Mesenchymal stem cell (in vitro differentiated cells and primary cell): ENCODE measurements around the gene FYN.

Experiments
- DNase-seq: peaks from one replicate; pipeline ENCODE4 v3.0.0-alpha.2; 2013
- H2AFZ ChIP-seq: one replicate; pipeline ENCODE4 v1.6.1; 2013; ENCODE audit warnings: low read depth, mild to moderate bottlenecking, control low read depth, inconsistent platforms, low read length, moderate library complexity
- H2AK5ac ChIP-seq: 2 replicates; pipeline ENCODE4 v1.6.1; 2013; ENCODE audit warnings: low read length, moderate library complexity, mild to moderate bottlenecking, inconsistent platforms; ENCODE audit not compliant: severe bottlenecking
- H2BK120ac ChIP-seq: one replicate; pipeline ENCODE4 v1.6.1; 2013; ENCODE audit warnings: low read depth, mild to moderate bottlenecking, inconsistent platforms, low read length, moderate library complexity
- H2BK12ac ChIP-seq, 2 experiments: one replicate each; pipeline ENCODE4 v1.6.1; 2013; ENCODE audit warnings: inconsistent platforms in 2 of 2, low read length in 2 of 2, mild to moderate bottlenecking in 2 of 2, moderate library complexity in 2 of 2, control low read depth in 1 of 2
- H2BK15ac ChIP-seq: one replicate; pipeline ENCODE4 v1.6.1; 2013; ENCODE audit warnings: mild to moderate bottlenecking, low read depth, inconsistent platforms; ENCODE audit not compliant: poor library complexity, severe bottlenecking
- H2BK5ac ChIP-seq: 2 replicates; pipeline ENCODE4 v1.6.1; 2013; ENCODE audit warnings: low read depth, mild to moderate bottlenecking, low read length, control low read depth, inconsistent platforms; ENCODE audit not compliant: poor library complexity, severe bottlenecking
- H3K14ac ChIP-seq, 2 experiments: one replicate each; pipeline ENCODE4 v1.6.1; 2013; ENCODE audit warnings: inconsistent platforms in 2 of 2, low read length in 2 of 2, control low read depth in 1 of 2, mild to moderate bottlenecking in 1 of 2, moderate library complexity in 1 of 2
- H3K18ac ChIP-seq, 2 experiments: one replicate each; pipeline ENCODE4 v1.6.1; 2013; ENCODE audit warnings: inconsistent platforms in 2 of 2, low read length in 2 of 2, control low read depth in 1 of 2, low read depth in 1 of 2, mild to moderate bottlenecking in 1 of 2
- H3K23ac ChIP-seq, 2 experiments: one replicate each; pipeline ENCODE4 v1.6.1; 2013; ENCODE audit warnings: inconsistent platforms in 2 of 2, low read length in 2 of 2, mild to moderate bottlenecking in 2 of 2, moderate library complexity in 2 of 2, control low read depth in 1 of 2
- H3K27ac ChIP-seq: 2 replicates; pipeline ENCODE4 v1.5.1; 2013; ENCODE audit warnings: mild to moderate bottlenecking, moderate library complexity, low read length, control low read depth, inconsistent platforms; ENCODE audit not compliant: poor library complexity, severe bottlenecking
- H3K27me3 ChIP-seq, 2 experiments: 2 replicates each; pipeline versions ENCODE4 v1.6.1 to v1.7.0; 2013; ENCODE audit warnings: low read length in 2 of 2, mild to moderate bottlenecking in 2 of 2, moderate library complexity in 2 of 2, control low read depth in 1 of 2, inconsistent platforms in 1 of 2; ENCODE audit not compliant: control insufficient read depth in 1 of 2, insufficient read depth in 1 of 2
- H3K36me3 ChIP-seq, 2 experiments: 2 replicates each; pipeline versions ENCODE4 v1.6.1 to v1.7.0; 2013; ENCODE audit warnings: low read length in 2 of 2, control low read depth in 1 of 2, inconsistent platforms in 1 of 2, low read depth in 1 of 2, mild to moderate bottlenecking in 1 of 2; ENCODE audit not compliant: insufficient read depth in 2 of 2, control insufficient read depth in 1 of 2
- H3K4ac ChIP-seq, 2 experiments: one replicate each; pipeline ENCODE4 v1.6.1; 2013; ENCODE audit warnings: inconsistent platforms in 2 of 2, low read length in 2 of 2, mild to moderate bottlenecking in 2 of 2, moderate library complexity in 2 of 2, control low read depth in 1 of 2, low read depth in 1 of 2
- H3K4me1 ChIP-seq: 2 replicates; pipeline ENCODE4 v1.6.1; 2013; ENCODE audit warnings: low read depth, low read length, control low read depth; ENCODE audit not compliant: control insufficient read depth, insufficient read depth
- H3K4me2 ChIP-seq: 2 replicates; pipeline ENCODE4 v1.6.1; 2013; ENCODE audit warnings: low read length, mild to moderate bottlenecking, inconsistent platforms; ENCODE audit not compliant: poor library complexity, severe bottlenecking
- H3K4me3 ChIP-seq, 2 experiments: 2 replicates each; pipeline versions ENCODE4 v1.5.1 to v1.7.0; 2013; ENCODE audit warnings: low read length in 2 of 2, mild to moderate bottlenecking in 2 of 2, control low read depth in 1 of 2, low read depth in 1 of 2; ENCODE audit not compliant: insufficient read depth in 1 of 2
- H3K79me1 ChIP-seq: replicated peaks from 2 replicates; pipeline ENCODE4 v1.6.1; 2013; ENCODE audit warnings: mild to moderate bottlenecking, control low read depth, low read length, inconsistent platforms; ENCODE audit not compliant: poor library complexity, severe bottlenecking
- H3K9ac ChIP-seq: 2 replicates; pipeline ENCODE4 v1.7.0; 2013; ENCODE audit warnings: mild to moderate bottlenecking, low read length, moderate library complexity
- H3K9me3 ChIP-seq: 2 replicates; pipeline ENCODE4 v1.7.0; 2013; ENCODE audit warnings: mild to moderate bottlenecking, low read length; ENCODE audit not compliant: control insufficient read depth
- H4K8ac ChIP-seq: one replicate; pipeline ENCODE4 v1.6.1; 2013; ENCODE audit warnings: inconsistent platforms, mild to moderate bottlenecking, low read length, moderate library complexity
- H4K91ac ChIP-seq: one replicate; pipeline ENCODE4 v1.6.1; 2013; ENCODE audit warnings: mild to moderate bottlenecking, low read length, inconsistent platforms
- WGBS: methylation state at CpG from one replicate; pipeline ENCODE4 v1.1.7; 2013; ENCODE audit warnings: mixed read lengths; 5-methylcytosine and 5-hydroxymethylcytosine counted together

The FYN gene

GRCh38 chr6:111794300-111794699 is 79.0 kb downstream of the FYN start:
- Histone ChIP-seq H3K9ac (no peak overlapping the region), H2BK15ac (no peak overlapping the region), H3K27ac (no peak overlapping the region), H3K14ac (no peak overlapping the region), H2BK5ac (no peak overlapping the region), H3K27me3 (no peaks in the 10 kb centered on the region), H3K23ac (no peak overlapping the region), H3K18ac (no peak overlapping the region), H3K4me1 (peaks cover 5% of the 10 kb centered on the region), H3K4me3 (no peak overlapping the region), H4K91ac (no peak overlapping the region), H4K8ac (no peak overlapping the region), H2BK120ac (no peak overlapping the region), H2AFZ (no peak overlapping the region), H3K9me3 (no peaks in the 10 kb centered on the region), H3K36me3 (peaks cover 0 to 5% of the 10 kb centered on the region in 2 experiments), H3K79me1 (peaks cover 18% of the 10 kb centered on the region), H2AK5ac (no peak overlapping the region), H3K4me2 (no peak overlapping the region), H3K4ac (no peak overlapping the region), H2BK12ac (no peak overlapping the region)
- DNase-seq = no peak
- WGBS = 99% methylated on average over 4 of the region's 4 CpGs

DNA sequence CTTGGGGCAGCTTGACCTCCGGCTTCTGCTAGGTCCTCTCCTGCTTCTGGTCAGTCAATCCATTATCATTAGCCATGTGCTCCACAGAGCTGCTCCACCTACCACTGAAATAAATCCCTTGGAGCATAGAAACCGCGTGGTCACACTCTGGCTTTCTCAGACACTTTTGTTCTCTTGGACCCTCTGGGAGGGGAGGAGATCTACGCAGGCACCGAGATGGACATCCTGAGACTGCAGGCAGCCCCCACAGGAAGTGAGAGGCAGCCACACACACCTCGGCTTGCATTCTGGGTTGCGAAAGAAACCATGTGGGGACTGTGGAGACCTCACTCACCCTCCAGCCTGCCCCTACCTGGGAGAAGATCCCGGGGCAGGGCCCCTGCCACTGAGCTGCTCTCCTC is 79.5 kb downstream of the FYN start:
- no peak overlapping the region for H3K4me3 ChIP-seq
- H3K4me2 ChIP-seq = no peak overlapping the region
- H2AFZ ChIP-seq = no peak overlapping the region
- H2AK5ac ChIP-seq = no peak overlapping the region
- H3K18ac ChIP-seq = no peak overlapping the region
- no peak for DNase-seq
- H3K23ac ChIP-seq = no peak overlapping the region
- H3K14ac ChIP-seq = no peak overlapping the region
- no peak overlapping the region for H4K91ac ChIP-seq
- no peak overlapping the region for H2BK5ac ChIP-seq
- H2BK12ac ChIP-seq = peak overlapping the region in 1 of 2 experiments; percentile 6
- no peaks in the 10 kb centered on the region for H3K27me3 ChIP-seq
- WGBS = 87% methylated on average over 8 of the region's 8 CpGs
- H3K9ac ChIP-seq = no peak overlapping the region
- H3K79me1 ChIP-seq = peaks cover 18% of the 10 kb centered on the region
- peaks cover 0 to 5% of the 10 kb centered on the region in 2 experiments for H3K36me3 ChIP-seq
- H3K4ac ChIP-seq = no peak overlapping the region
- H3K9me3 ChIP-seq = no peaks in the 10 kb centered on the region
- peaks cover 9% of the 10 kb centered on the region for H3K4me1 ChIP-seq
- H2BK120ac ChIP-seq = no peak overlapping the region
- H2BK15ac ChIP-seq = no peak overlapping the region
- H3K27ac ChIP-seq = no peak overlapping the region
- no peak overlapping the region for H4K8ac ChIP-seq

DNA sequence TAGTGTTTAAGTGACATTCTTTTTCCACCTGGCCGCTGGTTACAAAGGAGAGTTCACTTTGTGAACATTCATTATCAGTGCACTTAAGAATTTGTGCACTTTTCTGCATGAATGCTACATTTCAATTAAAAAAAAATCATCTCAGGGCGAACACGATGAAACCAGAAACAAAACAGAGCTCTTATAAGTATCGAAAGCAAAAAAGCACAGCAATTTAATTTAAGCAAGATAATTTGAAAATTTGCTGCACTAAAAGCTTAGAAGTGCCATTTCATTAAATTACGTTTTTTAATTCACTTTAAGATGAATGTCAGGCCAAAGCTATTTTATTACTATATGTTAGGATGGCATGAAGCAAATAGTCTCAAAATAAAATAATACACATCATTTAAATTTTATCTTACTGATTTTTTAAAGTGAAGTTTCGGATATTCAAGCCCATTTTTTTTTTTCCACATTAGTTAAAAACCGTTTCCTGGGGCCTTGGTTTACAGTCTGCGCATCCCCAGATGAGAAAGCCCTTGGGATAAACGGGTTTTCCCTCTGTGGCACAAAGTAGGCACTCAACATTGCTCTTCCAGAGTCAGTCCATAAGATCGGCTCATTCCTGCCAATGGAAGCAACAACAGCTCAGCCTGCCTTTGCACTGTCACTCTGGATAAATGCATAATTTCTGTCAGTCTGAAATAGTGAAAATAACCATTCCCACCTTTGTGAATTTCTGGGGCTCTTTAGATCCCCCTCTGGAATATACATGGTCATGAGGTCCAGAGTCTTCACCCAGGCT is 80.1 kb downstream of the FYN start:
- peaks cover 15% of the 10 kb centered on the region for H3K79me1 ChIP-seq
- H4K8ac ChIP-seq = no peak overlapping the region
- no peak overlapping the region for H2AFZ ChIP-seq
- H3K18ac ChIP-seq = no peak overlapping the region
- peaks cover 0 to 5% of the 10 kb centered on the region in 2 experiments for H3K36me3 ChIP-seq
- no peak overlapping the region for H3K4ac ChIP-seq
- H3K4me1 ChIP-seq = peaks cover 7% of the 10 kb centered on the region
- no peak overlapping the region for H3K23ac ChIP-seq
- H3K27me3 ChIP-seq = no peaks in the 10 kb centered on the region
- no peak overlapping the region for H4K91ac ChIP-seq
- H3K27ac ChIP-seq = no peak overlapping the region
- no peak overlapping the region for H2AK5ac ChIP-seq
- no peak overlapping the region for H2BK12ac ChIP-seq
- H3K9ac ChIP-seq = no peak overlapping the region
- no peak overlapping the region for H2BK120ac ChIP-seq
- H3K4me2 ChIP-seq = no peak overlapping the region
- 97% methylated on average over 8 of the region's 10 CpGs for WGBS
- no peak overlapping the region for H3K14ac ChIP-seq
- no peak overlapping the region for H3K4me3 ChIP-seq
- no peak overlapping the region for H2BK5ac ChIP-seq
- H3K9me3 ChIP-seq = no peaks in the 10 kb centered on the region
- DNase-seq = no peak
- H2BK15ac ChIP-seq = no peak overlapping the region

GRCh38 chr6:111792241-111792640 is 81.0 kb downstream of the FYN start:
- H3K27me3 ChIP-seq = no peaks in the 10 kb centered on the region
- H2AK5ac ChIP-seq = no peak overlapping the region
- H2BK15ac ChIP-seq = no peak overlapping the region
- H3K14ac ChIP-seq = no peak overlapping the region
- no peak overlapping the region for H3K27ac ChIP-seq
- no peak overlapping the region for H2BK5ac ChIP-seq
- no peak overlapping the region for H3K23ac ChIP-seq
- no peak overlapping the region for H2BK12ac ChIP-seq
- no peak overlapping the region for H2BK120ac ChIP-seq
- H3K4ac ChIP-seq = no peak overlapping the region
- H3K9ac ChIP-seq = no peak overlapping the region
- peaks cover 20% of the 10 kb centered on the region for H3K79me1 ChIP-seq
- no peak overlapping the region for H3K4me3 ChIP-seq
- WGBS = 90% methylated on average over 2 of the region's 2 CpGs
- H3K9me3 ChIP-seq = no peaks in the 10 kb centered on the region
- no peak for DNase-seq
- H3K4me1 ChIP-seq = peaks cover 7% of the 10 kb centered on the region
- H3K36me3 ChIP-seq = peaks cover 0 to 5% of the 10 kb centered on the region in 2 experiments
- H3K4me2 ChIP-seq = no peak overlapping the region
- H4K8ac ChIP-seq = no peak overlapping the region
- no peak overlapping the region for H3K18ac ChIP-seq
- no peak overlapping the region for H2AFZ ChIP-seq
- no peak overlapping the region for H4K91ac ChIP-seq
